Trophoblast cell (in vitro differentiated cells and primary cell): ENCODE data around the gene ADAMTS15.

Experiments used
- DNase-seq, 2 donors: peaks; one replicate each; pipeline ENCODE4 v3.0.0-alpha.2; 2016
- H2AFZ ChIP-seq: 2 replicates; pipeline ENCODE4 v1.6.1; 2013; ENCODE audit warnings: low read length, moderate library complexity, mild to moderate bottlenecking; ENCODE audit not compliant: insufficient read depth, poor library complexity
- H2AK5ac ChIP-seq: 2 replicates; pipeline ENCODE4 v1.6.1; 2013; ENCODE audit warnings: mild to moderate bottlenecking, low read length
- H2BK120ac ChIP-seq: 2 replicates; pipeline ENCODE4 v1.6.1; 2013; ENCODE audit warnings: low read length, mild to moderate bottlenecking, moderate library complexity; ENCODE audit not compliant: insufficient read depth, poor library complexity
- H2BK12ac ChIP-seq: 2 replicates; pipeline ENCODE4 v1.6.1; 2013; ENCODE audit warnings: mild to moderate bottlenecking, low read length, moderate library complexity
- H2BK5ac ChIP-seq: 2 replicates; pipeline ENCODE4 v1.6.1; 2013; ENCODE audit warnings: low read length, low read depth, moderate library complexity, mild to moderate bottlenecking; ENCODE audit not compliant: poor library complexity
- H3K14ac ChIP-seq: 2 replicates; pipeline ENCODE4 v1.6.1; 2013; ENCODE audit warnings: mild to moderate bottlenecking, low read length
- H3K18ac ChIP-seq: 2 replicates; pipeline ENCODE4 v1.6.1; 2013; ENCODE audit warnings: mild to moderate bottlenecking, low read length
- H3K23ac ChIP-seq: 2 replicates; pipeline ENCODE4 v1.6.1; 2013; ENCODE audit warnings: low read length
- H3K27ac ChIP-seq: 2 replicates; pipeline ENCODE4 v1.5.1; 2013; ENCODE audit warnings: low read depth, mild to moderate bottlenecking, inconsistent platforms, low read length, moderate library complexity
- H3K27me3 ChIP-seq: 2 replicates; pipeline ENCODE4 v1.6.1; 2013; ENCODE audit warnings: inconsistent platforms, mild to moderate bottlenecking, low read length, moderate library complexity; ENCODE audit not compliant: insufficient read depth
- H3K36me3 ChIP-seq, 2 experiments: 1 replicate in 1 of 2; 2 replicates in 1 of 2; pipeline ENCODE4 v1.6.1; 2013; ENCODE audit warnings: low read length in 2 of 2, mild to moderate bottlenecking in 2 of 2, moderate library complexity in 1 of 2; ENCODE audit not compliant: insufficient read depth in 2 of 2, control insufficient read depth in 1 of 2
- H3K4ac ChIP-seq: 2 replicates; pipeline ENCODE4 v1.6.1; 2013; ENCODE audit warnings: low read depth, mild to moderate bottlenecking, low read length, moderate library complexity
- H3K4me1 ChIP-seq, 2 experiments: 1 replicate in 1 of 2; 2 replicates in 1 of 2; pipeline ENCODE4 v1.6.1; 2013; ENCODE audit warnings: low read length in 2 of 2, mild to moderate bottlenecking in 2 of 2, moderate library complexity in 1 of 2; ENCODE audit not compliant: insufficient read depth in 2 of 2, control insufficient read depth in 1 of 2
- H3K4me2 ChIP-seq: 2 replicates; pipeline ENCODE4 v1.6.1; 2013; ENCODE audit warnings: inconsistent platforms, mild to moderate bottlenecking, low read length, moderate library complexity
- H3K4me3 ChIP-seq: 2 replicates; pipeline ENCODE4 v1.5.1; 2013; ENCODE audit warnings: mild to moderate bottlenecking, low read depth, low read length, inconsistent platforms
- H3K79me1 ChIP-seq: one replicate; pipeline ENCODE4 v1.6.1; 2013; ENCODE audit warnings: low read length
- H3K79me2 ChIP-seq: 2 replicates; pipeline ENCODE4 v1.6.1; 2013; ENCODE audit warnings: low read length, mild to moderate bottlenecking; ENCODE audit not compliant: control insufficient read depth, insufficient read depth, poor library complexity
- H3K9ac ChIP-seq: 2 replicates; pipeline ENCODE4 v1.6.1; 2013; ENCODE audit warnings: mild to moderate bottlenecking, low read length
- H3K9me3 ChIP-seq: 2 replicates; pipeline ENCODE4 v1.6.1; 2013; ENCODE audit warnings: low read depth, mild to moderate bottlenecking, control low read depth, inconsistent platforms, low read length; ENCODE audit not compliant: insufficient read depth
- H4K12ac ChIP-seq: 2 replicates; pipeline ENCODE4 v1.6.1; 2013; ENCODE audit warnings: low read depth, mild to moderate bottlenecking, low read length, moderate library complexity
- H4K8ac ChIP-seq: 2 replicates; pipeline ENCODE4 v1.6.1; 2013; ENCODE audit warnings: low read depth, mild to moderate bottlenecking, low read length, moderate library complexity
- H4K91ac ChIP-seq: one replicate; pipeline ENCODE4 v1.6.1; 2013; ENCODE audit warnings: low read depth, mild to moderate bottlenecking, low read length, moderate library complexity
- WGBS: extraction: QIAGEN DNeasy Blood & Tissue Kit; methylation state at CpG from one replicate; pipeline ENCODE4 v1.1.7; 2013; ENCODE audit warnings: missing lambda C conversion rate; ENCODE audit not compliant: insufficient read length, insufficient coverage; ENCODE audit errors: extremely low coverage; 5-methylcytosine and 5-hydroxymethylcytosine counted together

The ADAMTS15 gene

DNA sequence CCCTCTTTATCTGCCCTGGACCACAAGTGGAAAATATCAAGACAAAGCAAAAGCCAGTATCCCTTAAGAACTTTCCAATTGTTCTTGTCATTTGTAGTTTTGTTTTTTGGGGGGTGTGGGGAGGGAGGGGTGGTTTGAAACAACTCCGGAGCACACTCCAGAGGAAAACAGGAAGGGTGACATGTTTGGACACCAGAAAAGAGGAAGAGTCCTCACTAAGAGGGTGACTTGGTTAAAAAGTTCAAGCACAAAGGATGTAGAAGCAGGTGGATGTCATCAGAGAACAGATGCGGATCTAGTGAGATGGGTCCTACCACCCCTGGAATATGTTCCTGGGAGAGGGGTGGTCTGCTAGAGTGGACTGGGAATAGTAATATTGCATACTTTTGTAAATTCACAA lies 45.9 kb upstream of the ADAMTS15 start:
- H3K79me2 ChIP-seq = no peaks in the 10 kb centered on the region
- H4K12ac ChIP-seq = no peak overlapping the region
- no peak overlapping the region for H3K23ac ChIP-seq
- H3K14ac ChIP-seq = no peak overlapping the region
- H2AFZ ChIP-seq = no peak overlapping the region
- no peak overlapping the region for H3K4ac ChIP-seq
- H3K4me3 ChIP-seq = no peak overlapping the region
- no CpG with 5 or more reads among the region's 2 CpGs for WGBS
- H2BK120ac ChIP-seq = no peak overlapping the region
- H3K79me1 ChIP-seq = peaks cover 1% of the 10 kb centered on the region
- no peak overlapping the region for H2AK5ac ChIP-seq
- H3K18ac ChIP-seq = no peak overlapping the region
- no peak overlapping the region for H4K8ac ChIP-seq
- H3K27ac ChIP-seq = no peak overlapping the region
- H3K36me3 ChIP-seq = no peaks in the 10 kb centered on the region
- no peak overlapping the region for H2BK12ac ChIP-seq
- H3K4me2 ChIP-seq = no peak overlapping the region
- H3K9me3 ChIP-seq = no peaks in the 10 kb centered on the region
- no peak overlapping the region for H2BK5ac ChIP-seq
- no peak for DNase-seq
- peaks cover 18% of the 10 kb centered on the region in 2 experiments for H3K4me1 ChIP-seq
- H4K91ac ChIP-seq = no peak overlapping the region
- H3K9ac ChIP-seq = no peak overlapping the region
- no peaks in the 10 kb centered on the region for H3K27me3 ChIP-seq

DNA sequence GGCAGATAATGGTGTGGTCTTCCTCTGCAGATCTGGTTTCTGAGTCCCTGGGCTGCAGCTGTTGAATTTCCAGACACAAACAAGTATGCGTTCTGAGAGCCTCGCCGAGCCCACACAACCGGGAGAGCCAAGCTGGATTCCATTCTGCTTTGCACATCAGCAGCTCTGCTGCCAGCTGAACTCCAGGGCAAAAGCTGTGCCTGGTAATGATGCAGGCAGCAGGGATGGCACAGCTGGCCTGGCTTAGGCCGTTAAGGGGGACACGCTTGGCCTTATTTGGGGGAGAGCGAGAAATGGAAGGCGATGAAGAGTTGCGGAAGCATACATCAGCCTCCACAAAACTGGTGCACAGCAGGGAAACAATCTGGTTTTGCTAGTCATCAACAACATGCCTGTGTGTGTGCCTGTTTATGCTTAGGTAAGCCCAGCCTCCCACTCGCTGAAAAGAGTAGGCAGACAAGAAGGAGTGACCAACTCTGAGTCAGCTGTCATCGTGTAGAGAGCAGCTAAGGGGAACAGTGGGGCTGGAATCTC lies 45.1 kb upstream of the ADAMTS15 start:
- Histone ChIP-seq H3K23ac (no peak overlapping the region), H3K18ac (no peak overlapping the region), H3K14ac (no peak overlapping the region), H3K27me3 (no peaks in the 10 kb centered on the region), H3K79me1 (peaks cover 1% of the 10 kb centered on the region), H3K27ac (peak overlapping the region; percentile 41), H3K9ac (no peak overlapping the region), H4K8ac (no peak overlapping the region), H3K4me2 (peak overlapping the region; percentile 48), H4K12ac (no peak overlapping the region), H2BK120ac (no peak overlapping the region), H2AK5ac (no peak overlapping the region), H2BK5ac (no peak overlapping the region), H3K36me3 (no peaks in the 10 kb centered on the region), H2BK12ac (no peak overlapping the region), H3K79me2 (no peaks in the 10 kb centered on the region), H3K4ac (no peak overlapping the region), H2AFZ (no peak overlapping the region), H4K91ac (no peak overlapping the region), H3K9me3 (no peaks in the 10 kb centered on the region), H3K4me3 (no peak overlapping the region), H3K4me1 (peaks cover 18% of the 10 kb centered on the region in 2 experiments)
- peak; percentile 46 to 47 for DNase-seq
- WGBS = no CpG with 5 or more reads among the region's 11 CpGs

DNA sequence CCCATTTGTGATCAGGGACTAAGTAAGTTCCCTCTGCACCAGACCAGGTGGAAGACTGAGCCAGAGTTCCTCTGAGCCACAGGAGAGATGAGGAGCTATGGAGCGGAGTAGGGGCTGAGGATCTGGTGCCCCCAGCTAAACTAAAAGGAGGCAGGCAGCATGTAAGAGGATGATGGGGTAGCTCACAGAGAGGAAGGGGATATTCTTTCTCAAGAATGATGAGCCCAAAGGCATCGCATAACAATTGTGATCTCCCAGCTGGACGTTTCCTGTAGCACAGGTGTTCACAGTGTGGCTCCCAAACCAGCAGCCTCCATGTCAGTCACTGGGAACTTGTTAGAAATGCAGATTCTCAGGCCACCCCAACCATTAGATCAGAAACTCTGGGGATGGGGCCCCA lies 44.5 kb upstream of the ADAMTS15 start:
- no peak overlapping the region for H4K12ac ChIP-seq
- no peak overlapping the region for H3K4me3 ChIP-seq
- H2AK5ac ChIP-seq = no peak overlapping the region
- H3K14ac ChIP-seq = no peak overlapping the region
- H3K9me3 ChIP-seq = no peaks in the 10 kb centered on the region
- H4K8ac ChIP-seq = no peak overlapping the region
- no peak for DNase-seq
- no peak overlapping the region for H3K23ac ChIP-seq
- no peak overlapping the region for H3K9ac ChIP-seq
- WGBS = no CpG with 5 or more reads among the region's 3 CpGs
- no peak overlapping the region for H3K27ac ChIP-seq
- no peak overlapping the region for H2BK120ac ChIP-seq
- no peak overlapping the region for H4K91ac ChIP-seq
- H3K79me1 ChIP-seq = peaks cover 1% of the 10 kb centered on the region
- H3K36me3 ChIP-seq = no peaks in the 10 kb centered on the region
- no peaks in the 10 kb centered on the region for H3K27me3 ChIP-seq
- no peak overlapping the region for H3K4me2 ChIP-seq
- H3K4me1 ChIP-seq = peaks cover 18% of the 10 kb centered on the region in 2 experiments
- H2BK12ac ChIP-seq = no peak overlapping the region
- no peak overlapping the region for H3K18ac ChIP-seq
- no peaks in the 10 kb centered on the region for H3K79me2 ChIP-seq
- no peak overlapping the region for H2AFZ ChIP-seq
- no peak overlapping the region for H2BK5ac ChIP-seq
- no peak overlapping the region for H3K4ac ChIP-seq

DNA sequence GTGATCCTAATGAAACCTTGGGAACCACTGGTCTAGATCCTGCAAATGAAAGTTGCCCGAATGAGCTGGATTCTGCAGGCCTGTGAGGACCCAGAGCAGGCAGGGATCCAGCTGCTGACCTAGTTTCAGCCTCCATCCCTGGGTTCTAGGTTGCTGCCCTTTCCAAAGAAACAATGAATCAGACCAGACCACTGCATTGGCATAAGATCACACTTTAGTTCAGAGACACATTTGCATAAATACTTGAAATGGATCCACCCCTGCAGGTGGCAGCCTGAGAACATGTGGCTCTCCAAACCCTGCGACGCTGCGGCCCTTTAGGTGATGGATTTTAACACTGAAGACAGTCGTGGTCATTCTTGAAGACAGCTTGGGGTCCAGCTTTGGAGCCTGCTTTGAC lies 43.7 kb upstream of the ADAMTS15 start:
- Histone ChIP-seq H3K4ac (no peak overlapping the region), H4K8ac (no peak overlapping the region), H3K27me3 (no peaks in the 10 kb centered on the region), H2BK12ac (no peak overlapping the region), H3K36me3 (no peaks in the 10 kb centered on the region), H3K9ac (no peak overlapping the region), H3K14ac (no peak overlapping the region), H3K4me1 (peaks cover 18% of the 10 kb centered on the region in 2 experiments), H3K23ac (no peak overlapping the region), H3K18ac (no peak overlapping the region), H3K9me3 (no peaks in the 10 kb centered on the region), H2BK120ac (no peak overlapping the region), H2AK5ac (no peak overlapping the region), H4K91ac (no peak overlapping the region), H2AFZ (no peak overlapping the region), H3K4me2 (no peak overlapping the region), H2BK5ac (no peak overlapping the region), H4K12ac (no peak overlapping the region), H3K27ac (no peak overlapping the region), H3K4me3 (no peak overlapping the region), H3K79me1 (peaks cover 1% of the 10 kb centered on the region), H3K79me2 (no peaks in the 10 kb centered on the region)
- no CpG with 5 or more reads among the region's 5 CpGs for WGBS
- DNase-seq = no peak
